Activated CD8-positive, alpha-beta T cell treated with anti-CD3 and anti-CD28 coated beads for 36 hours (primary cell): Measurements from ENCODE around the gene RPS6KA1. TPM values are rescaled to one million over a fixed set of nuclear protein-coding genes. Genes with fewer than 3 reads are reported as not detected.
"Not testable (repeated sequence)": the region's sequence is repeated elsewhere in the genome, so short reads cannot be mapped to it uniquely, and the experiment has no call there.

Source experiments
- ATAC-seq: fragments of 200-7000 bp; cut with Tn5 transposase; one replicate; pipeline ENCODE4 v1.10.0; 2021; ENCODE audit warnings: mild to moderate bottlenecking, moderate library complexity
- CTCF ChIA-PET: fragments of 350-600 bp; sonication (Branson Sonifier 250); formaldehyde crosslinking; loops from one replicate; lab custom pipeline; 2021; ENCODE audit warnings: antibody characterized with exemption; lab: Charles Lee
- POLR2A ChIA-PET: fragments of 350-600 bp; sonication (Branson Sonifier 250); formaldehyde crosslinking; loops from one replicate; lab custom pipeline; 2021; ENCODE audit warnings: antibody characterized with exemption; lab: Charles Lee
- DNase-seq: peaks from one replicate; pipeline ENCODE4 v3.0.0-alpha.2; 2020
- H3K27ac Mint-ChIP-seq: one replicate; pipeline ENCODE4 v1.8.0; 2021; ENCODE audit warnings: mild to moderate bottlenecking, mixed read lengths
- H3K27me3 Mint-ChIP-seq: one replicate; pipeline ENCODE4 v1.8.0; 2021; ENCODE audit warnings: mixed read lengths
- H3K36me3 Mint-ChIP-seq: one replicate; pipeline ENCODE4 v1.8.0; 2021; ENCODE audit warnings: low read depth, mixed read lengths
- H3K4me1 Mint-ChIP-seq: one replicate; pipeline ENCODE4 v1.8.0; 2021; ENCODE audit warnings: low read depth, mixed read lengths
- H3K4me3 Mint-ChIP-seq: one replicate; pipeline ENCODE4 v1.8.0; 2021; ENCODE audit warnings: mild to moderate bottlenecking, moderate library complexity, mixed read lengths
- H3K9me3 Mint-ChIP-seq: one replicate; pipeline ENCODE4 v1.8.0; 2021; ENCODE audit warnings: mixed read lengths
- CTCF ChIP-seq: fragments of 200-600 bp; IDR thresholded peaks from one replicate; pipeline ENCODE4 v1.8.0; 2022; ENCODE audit warnings: antibody characterized with exemption, mild to moderate bottlenecking
- intact Hi-C: fragments of 100-400 bp; cut with micrococcal nuclease; formaldehyde crosslinking; loops from one replicate; pipeline ENCODE4 v1.10.0; 2022
- total RNA-seq, 2 experiments: library from RNA; stranded (reverse); gene quantifications; one replicate each; pipeline ENCODE4 v1.2.3, GENCODE V29; 2021

The RPS6KA1 gene
- total RNA-seq, 2 experiments from 2014 or later, result 139 TPM

- ChIA-PET CTCF (interaction anchor here (1.0 to 1.4 kb wide), 2 partner anchors 19 to 182 kb away, joined by 3 to 4 read pairs; no protein-coding TSS in a partner anchor), POLR2A (interaction anchor here (1.1 kb wide), 1 partner anchor 184 kb away, joined by 4 read pairs; no protein-coding TSS in a partner anchor)
- DNase-seq, result no peak
- Mint-ChIP-seq H3K27me3 (no peaks in the 10 kb centered on the region), H3K9me3 (no peaks in the 10 kb centered on the region), H3K27ac (peak overlapping the region; percentile 10), H3K4me1 (peaks cover 4% of the 10 kb centered on the region), H3K36me3 (no peaks in the 10 kb centered on the region), H3K4me3 (no peak overlapping the region)
- ATAC-seq, result no peak
- intact Hi-C loops, result no loop called here
- no peak for TF ChIP-seq CTCF
Observed at GRCh38 chr1:26607186-26607585, 77.6 kb downstream of the RPS6KA1 start.

GRCh38 chr1:26608895-26609294 is 79.3 kb downstream of the RPS6KA1 start:
- intact Hi-C loops, result no loop called here
- Mint-ChIP-seq H3K27me3 (no peaks in the 10 kb centered on the region), H3K4me3 (no peak overlapping the region), H3K9me3 (no peaks in the 10 kb centered on the region), H3K4me1 (no peaks in the 10 kb centered on the region), H3K27ac (no peak overlapping the region), H3K36me3 (no peaks in the 10 kb centered on the region)
- no peak for TF ChIP-seq CTCF
- POLR2A ChIA-PET, result no interaction called here
- ATAC-seq (no peak), DNase-seq (no peak)
- CTCF ChIA-PET, result interaction anchor here (1.3 to 2.8 kb wide), 3 partner anchors 9 to 180 kb away, joined by 3 to 12 read pairs (median 10); no protein-coding TSS in a partner anchor

- H3K4me1 Mint-ChIP-seq, result peaks cover 8% of the 10 kb centered on the region
- no peak for ATAC-seq
- H3K4me3 Mint-ChIP-seq, result no peak overlapping the region
- no peaks in the 10 kb centered on the region for H3K27me3 Mint-ChIP-seq
- ChIA-PET POLR2A (interaction anchor here (1.2 kb wide), 1 partner anchor 179 kb away, joined by 3 read pairs; no protein-coding TSS in a partner anchor), CTCF (interaction anchor here (1.7 to 2.8 kb wide), 3 partner anchors 9 to 178 kb away, joined by 7 to 15 read pairs (median 12); no protein-coding TSS in a partner anchor)
- no peak overlapping the region for H3K27ac Mint-ChIP-seq
- H3K9me3 Mint-ChIP-seq, result no peaks in the 10 kb centered on the region
- intact Hi-C loops, result no loop called here
- DNase-seq, result no peak
- H3K36me3 Mint-ChIP-seq, result no peaks in the 10 kb centered on the region
- TF ChIP-seq CTCF, result no peak
Observed at GRCh38 chr1:26610781-26611180, 81.2 kb downstream of the RPS6KA1 start.

GRCh38 chr1:26612627-26613026 is 83.1 kb downstream of the RPS6KA1 start:
- CTCF ChIA-PET, result interaction anchor here (3.1 kb wide), 1 partner anchor 10 kb away, joined by 32 read pairs; no protein-coding TSS in a partner anchor
- POLR2A ChIA-PET, result interaction anchor here (4.5 kb wide), 1 partner anchor 176 kb away, joined by 27 read pairs; the partner anchor contains the start of gene PIGV
- H3K27ac Mint-ChIP-seq, result not testable (repeated sequence)

GRCh38 chr1:26614655-26615411 is 85.3 kb downstream of the RPS6KA1 start:
- Mint-ChIP-seq H3K4me1 (peaks cover 29% of the 10 kb centered on the region), H3K27me3 (no peaks in the 10 kb centered on the region), H3K4me3 (no peak overlapping the region), H3K27ac (no peak overlapping the region), H3K36me3 (no peaks in the 10 kb centered on the region), H3K9me3 (no peaks in the 10 kb centered on the region)
- intact Hi-C loops, result no loop called here
- POLR2A ChIA-PET, result interaction anchor here (0.8 to 4.5 kb wide), 4 partner anchors 10 to 185 kb away, joined by 3 to 27 read pairs (median 4); partner anchors contain the start of gene PIGV
- TF ChIP-seq CTCF, result no peak
- no peak for DNase-seq
- CTCF ChIA-PET, result interaction anchor here (0.7 to 3.1 kb wide), 10 partner anchors 12 to 206 kb away, joined by 3 to 32 read pairs (median 4); no protein-coding TSS in a partner anchor
- no peak for ATAC-seq

More at GRCh38 chr1:26612627-26613026, 83.1 kb downstream of the RPS6KA1 start:
- H3K4me3 Mint-ChIP-seq, H3K27me3 Mint-ChIP-seq, DNase-seq, ATAC-seq, H3K9me3 Mint-ChIP-seq, H3K36me3 Mint-ChIP-seq, intact Hi-C loops: not testable (repeated sequence)
- peaks cover 14% of the 10 kb centered on the region for H3K4me1 Mint-ChIP-seq
